GM15510 (cell line): ENCODE data around the gene RPTOR.

ENCODE experiments used
- POLR2A ChIP-seq: IDR thresholded peaks from 3 replicates; pipeline ENCODE4 v1.6.1; 2011; ENCODE audit warnings: borderline replicate concordance; ENCODE audit not compliant: insufficient read length; ENCODE audit errors: extremely low read depth

RPTOR gene

GRCh38 chr17:80807882-80808281 is 263.2 kb downstream of the RPTOR start:
- TF ChIP-seq POLR2A, result no peak

GRCh38 chr17:80811181-80812105 is 266.8 kb downstream of the RPTOR start:
- no peak for TF ChIP-seq POLR2A

GRCh38 chr17:80812362-80813088 is 267.9 kb downstream of the RPTOR start:
- TF ChIP-seq POLR2A, result no peak

GRCh38 chr17:80813318-80813717 is 268.7 kb downstream of the RPTOR start:
- no peak for TF ChIP-seq POLR2A

GRCh38 chr17:80814491-80814890 is 269.9 kb downstream of the RPTOR start:
- no peak for TF ChIP-seq POLR2A

GRCh38 chr17:80815151-80815681 is 270.6 kb downstream of the RPTOR start:
- no peak for TF ChIP-seq POLR2A

GRCh38 chr17:80816241-80817103 is 271.8 kb downstream of the RPTOR start:
- TF ChIP-seq POLR2A, result no peak

GRCh38 chr17:80817321-80817845 is 272.7 kb downstream of the RPTOR start:
- TF ChIP-seq POLR2A, result no peak

GRCh38 chr17:80817861-80818260 is 273.2 kb downstream of the RPTOR start:
- TF ChIP-seq POLR2A, result no peak

GRCh38 chr17:80818871-80819270 is 274.2 kb downstream of the RPTOR start:
- TF ChIP-seq POLR2A, result no peak

- no peak for TF ChIP-seq POLR2A
Observed at GRCh38 chr17:80819422-80820164, 275.0 kb downstream of the RPTOR start.

GRCh38 chr17:80820331-80820730 is 275.7 kb downstream of the RPTOR start:
- no peak for TF ChIP-seq POLR2A

- no peak for TF ChIP-seq POLR2A
Observed at GRCh38 chr17:80821546-80821945, 276.9 kb downstream of the RPTOR start.
